Pons (tissue), 1 donor: ENCODE data around the gene TGIF2LY.
"Not testable (repeated sequence)": the region's sequence is repeated elsewhere in the genome, so short reads cannot be mapped to it uniquely, and the experiment has no call there.

ENCODE experiments used
- DNase-seq: peaks from one replicate; pipeline ENCODE4 v3.0.0-alpha.2; 2016; ENCODE audit warnings: low spot score

TGIF2LY gene

GRCh38 chrY:3578767-3579166 lies at the start of gene TGIF2LY:
Gene TGIF2LY, plus strand, starts transcription at chrY:3579067. Its CDS starts 178 bp downstream, at chrY:3579245.
- not testable (repeated sequence) for DNase-seq
